Measurements from ENCODE around the gene UPK2.

UPK2 gene

GRCh38 chr11:118956094-118956846 is at the start of gene UPK2:
UPK2 (plus strand) TSS chr11:118956298; CDS start chr11:118956351, 53 bp downstream.
- peak; percentile 6 for DNase-seq

GRCh38 chr11:118907051-118908042 is 48.8 kb upstream of the UPK2 start:
- DNase-seq = peak; percentile 10

- DNase-seq = no peak
Observed at GRCh38 chr11:118908264-118908663, 47.8 kb upstream of the UPK2 start.

DNA sequence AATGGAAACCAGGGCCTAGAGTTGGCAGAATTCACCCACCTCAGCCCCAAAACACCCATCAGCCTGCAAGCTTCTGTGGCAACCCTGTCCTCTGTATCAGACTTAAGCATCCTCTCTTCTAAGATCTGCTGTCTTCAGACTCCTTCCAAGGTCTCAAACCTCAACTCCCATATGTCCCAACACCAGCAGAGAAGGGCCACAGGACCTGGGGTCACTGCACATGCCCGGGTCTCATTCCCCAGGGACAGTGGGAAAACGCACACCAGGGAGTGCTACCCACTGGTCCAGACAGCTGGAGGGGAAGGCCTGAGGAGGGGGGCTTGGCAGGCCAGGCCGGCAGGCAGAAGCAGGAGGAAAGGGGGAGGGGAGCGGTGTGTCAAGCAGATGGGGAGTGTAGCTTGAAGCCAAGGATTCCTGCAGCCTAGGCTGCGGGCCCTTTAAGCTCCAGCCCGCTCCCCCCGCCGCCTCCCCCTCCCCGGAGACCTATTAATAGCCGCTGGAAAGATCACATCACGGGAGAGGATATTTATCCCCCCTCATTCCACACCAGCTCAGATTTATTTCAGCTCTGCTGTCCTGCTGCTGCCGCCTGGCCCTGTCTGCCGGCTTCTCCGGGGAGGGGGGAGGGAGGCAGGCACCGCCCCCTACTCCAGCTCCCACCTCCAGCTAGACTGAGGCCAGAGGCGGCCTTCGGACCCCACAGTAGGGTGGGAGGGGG is 47.0 kb upstream of the UPK2 start:
- DNase-seq = no peak

- no peak for DNase-seq
Observed at GRCh38 chr11:118909619-118910308, 46.3 kb upstream of the UPK2 start.

DNA sequence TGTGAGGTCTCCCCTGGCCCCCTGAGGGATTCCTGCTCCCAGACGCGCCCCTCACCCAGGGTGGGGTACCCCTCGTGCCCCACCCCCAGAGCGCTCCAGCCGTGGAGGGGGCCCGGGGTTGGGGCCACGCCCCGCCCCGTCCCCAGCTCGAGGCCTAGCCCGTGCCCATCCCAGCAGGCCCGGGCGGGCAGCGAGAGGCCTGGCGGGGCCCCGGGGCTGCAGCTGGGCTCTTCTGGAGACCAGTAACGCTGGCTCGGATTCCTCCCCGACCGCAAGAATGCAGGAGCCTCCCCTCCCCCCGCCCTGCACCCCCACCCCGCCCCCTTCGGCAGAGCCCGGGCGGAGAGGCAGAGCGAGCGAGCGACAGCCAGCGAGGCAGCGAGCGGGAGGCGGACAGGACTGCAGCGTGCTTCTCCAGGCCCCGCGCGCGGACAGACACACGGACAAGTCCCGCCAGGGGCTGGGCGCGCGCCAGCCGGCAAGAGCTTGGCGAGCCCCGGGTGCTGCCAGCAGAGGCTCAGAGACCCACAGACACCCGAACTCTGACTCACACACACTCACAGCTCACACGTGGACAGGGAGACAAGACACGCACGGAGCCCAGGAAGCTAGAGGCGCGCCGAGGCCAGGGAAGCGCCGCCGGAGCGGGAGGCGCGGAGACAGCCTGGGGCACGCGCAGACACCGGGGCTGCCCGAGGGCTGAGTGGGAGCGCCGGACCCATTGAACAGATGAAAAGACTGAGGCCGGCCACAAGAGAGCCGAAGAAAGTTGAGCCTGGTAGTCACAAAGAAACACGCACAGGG is 45.6 kb upstream of the UPK2 start:
- peak; percentile 29 for DNase-seq

DNA sequence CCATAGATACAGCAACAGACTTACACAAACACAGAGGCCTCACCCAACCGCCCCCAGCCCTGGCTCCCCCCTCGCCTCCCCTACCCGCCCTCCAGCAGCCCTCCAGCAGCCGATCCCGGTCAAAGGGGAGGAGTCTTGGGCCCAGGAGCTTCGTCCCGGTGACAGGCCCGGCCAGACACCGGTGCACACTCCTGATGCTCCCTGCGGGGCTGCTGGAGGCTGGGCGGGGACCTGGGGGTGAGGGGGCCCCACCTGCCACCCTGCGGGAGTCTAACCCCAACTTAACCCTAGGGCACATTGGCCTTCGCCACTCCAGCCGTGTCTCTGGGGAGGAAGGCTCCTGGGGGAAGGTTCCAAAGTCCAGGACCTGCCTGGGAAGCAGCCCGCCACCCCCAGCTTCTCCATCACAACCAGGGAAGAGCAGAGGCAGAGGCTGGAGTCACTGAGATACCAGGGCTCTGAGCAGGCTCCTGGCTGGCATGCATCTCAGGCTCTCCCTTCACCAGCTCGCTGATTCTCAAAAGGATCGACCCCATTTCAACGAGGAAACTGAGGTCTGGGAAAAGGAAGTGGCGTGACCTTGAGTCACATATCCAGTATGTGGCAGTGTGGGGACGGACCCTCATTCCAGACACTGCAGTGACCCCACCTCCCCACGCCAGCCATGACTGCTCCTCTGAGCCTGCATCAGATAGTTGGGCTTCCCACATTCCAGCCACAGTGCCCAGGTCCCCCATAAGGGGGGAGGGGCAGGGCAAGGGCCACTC is 44.8 kb upstream of the UPK2 start:
- DNase-seq = no peak

- DNase-seq = peak; percentile 35
Observed at GRCh38 chr11:118911880-118912741, 44.0 kb upstream of the UPK2 start.

- no peak for DNase-seq
Observed at GRCh38 chr11:118912742-118913410, 43.2 kb upstream of the UPK2 start.

GRCh38 chr11:118913411-118914125 is 42.5 kb upstream of the UPK2 start:
- no peak for DNase-seq

DNA sequence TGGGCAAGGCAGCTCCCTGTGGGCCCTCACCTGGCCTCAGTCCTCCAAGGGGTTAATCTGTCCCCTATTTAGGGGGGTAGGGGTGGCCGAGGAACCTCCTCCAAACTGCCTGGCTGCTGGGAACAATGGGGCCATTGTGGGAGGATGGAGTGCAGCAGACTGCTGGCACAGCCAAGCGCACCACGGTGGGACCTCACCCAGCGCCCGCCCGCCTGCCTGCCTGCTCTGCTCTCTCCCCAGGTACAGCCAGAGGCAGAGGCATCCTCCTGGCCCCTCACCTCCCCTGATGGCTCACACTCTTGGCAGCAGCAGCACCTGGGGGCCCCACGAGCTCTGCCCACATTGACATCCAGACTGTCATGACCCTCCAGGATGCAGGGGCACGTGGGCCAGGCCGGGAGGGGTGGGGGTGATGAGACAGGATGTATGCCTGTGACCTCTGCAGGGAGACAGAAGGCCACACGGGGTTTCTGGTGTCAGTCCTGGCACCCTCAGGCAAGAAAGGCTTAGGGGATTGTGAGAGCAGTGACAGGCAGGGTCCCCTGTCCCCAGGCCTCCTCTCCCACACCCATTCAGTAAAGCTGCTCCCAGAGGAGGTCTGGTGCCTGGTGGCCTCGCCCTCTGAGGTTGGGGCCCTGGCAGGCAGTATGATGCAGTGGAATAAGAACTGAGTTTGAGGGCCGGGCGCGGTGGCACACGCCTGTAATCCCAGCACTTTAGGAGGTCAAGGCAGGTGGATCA is 41.8 kb upstream of the UPK2 start:
- DNase-seq = no peak

DNA sequence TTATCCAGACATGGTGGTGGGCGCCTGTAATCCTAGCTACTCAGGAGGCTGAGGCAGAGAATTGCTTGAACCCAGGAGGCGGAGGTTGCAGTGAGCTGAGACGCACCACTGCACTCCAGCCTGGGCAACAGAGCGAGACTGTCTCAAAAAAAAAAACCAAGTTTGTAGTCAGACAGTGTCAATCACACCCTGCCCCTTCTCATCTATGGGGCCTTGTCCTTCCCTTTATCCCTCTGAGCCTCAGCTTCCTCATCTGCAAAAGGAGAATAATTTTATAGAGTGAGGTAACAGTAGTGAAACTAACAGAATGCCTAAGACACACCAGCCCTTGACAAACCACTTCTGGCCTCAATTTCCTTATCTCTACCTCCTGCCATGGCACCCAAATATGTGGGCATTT is 41.1 kb upstream of the UPK2 start:
- DNase-seq = no peak

GRCh38 chr11:118915396-118915795 is 40.7 kb upstream of the UPK2 start:
- no peak for DNase-seq

- no peak for DNase-seq
Observed at GRCh38 chr11:118915941-118916841, 39.9 kb upstream of the UPK2 start.

GRCh38 chr11:118916842-118917388 is 39.2 kb upstream of the UPK2 start:
- no peak for DNase-seq

GRCh38 chr11:118917481-118918127 is 38.5 kb upstream of the UPK2 start:
- DNase-seq = no peak
